Parathyroid adenoma (tissue), 2 donors: ENCODE data around the gene DISC1.

ENCODE experiments used
- H2AFZ ChIP-seq: fragments of 300-600 bp; sonication (generic); one replicate; pipeline ENCODE4 v1.7.0; 2017; ENCODE audit warnings: antibody characterized with exemption, mild to moderate bottlenecking
- H3K27ac ChIP-seq: fragments of 300-600 bp; sonication (generic); one replicate; pipeline ENCODE4 v1.7.0; 2017
- H3K27me3 ChIP-seq: fragments of 300-600 bp; sonication (generic); one replicate; pipeline ENCODE4 v1.7.0; 2017; ENCODE audit warnings: low read length; ENCODE audit not compliant: control insufficient read depth, insufficient read depth
- H3K36me3 ChIP-seq: fragments of 300-600 bp; sonication (generic); one replicate; pipeline ENCODE4 v1.7.0; 2017; ENCODE audit warnings: low read length; ENCODE audit not compliant: control insufficient read depth, insufficient read depth
- H3K4me1 ChIP-seq: fragments of 300-600 bp; sonication (generic); one replicate; pipeline ENCODE4 v1.7.0; 2017; ENCODE audit warnings: control low read depth
- H3K4me2 ChIP-seq: fragments of 300-600 bp; sonication (generic); one replicate; pipeline ENCODE4 v1.7.0; 2017; ENCODE audit warnings: low read length
- H3K4me3 ChIP-seq: fragments of 300-600 bp; sonication (generic); one replicate; pipeline ENCODE4 v1.7.0; 2017; ENCODE audit warnings: low read depth, low read length
- H3K79me2 ChIP-seq: fragments of 300-600 bp; sonication (generic); one replicate; pipeline ENCODE4 v1.7.0; 2017; ENCODE audit warnings: control low read depth
- H3K9ac ChIP-seq: fragments of 300-600 bp; sonication (generic); one replicate; pipeline ENCODE4 v1.7.0; 2017; ENCODE audit warnings: mild to moderate bottlenecking
- H3K9me3 ChIP-seq: fragments of 300-600 bp; sonication (generic); one replicate; pipeline ENCODE4 v1.7.0; 2017; ENCODE audit warnings: low read length; ENCODE audit not compliant: control insufficient read depth
- CTCF ChIP-seq: fragments of 300-600 bp; sonication (generic); IDR thresholded peaks from one replicate; pipeline ENCODE4 v1.7.0; 2017; ENCODE audit warnings: antibody characterized with exemption, mild to moderate bottlenecking
- donor health status: primary hyperparathyroidism.

Gene DISC1

GRCh38 chr1:231681006-231681405 lies 54.4 kb downstream of the DISC1 start:
- Histone ChIP-seq H3K9me3 (no peaks in the 10 kb centered on the region), H3K27ac (no peak overlapping the region), H3K4me1 (no peaks in the 10 kb centered on the region), H2AFZ (no peak overlapping the region), H3K4me3 (no peak overlapping the region), H3K27me3 (no peaks in the 10 kb centered on the region), H3K36me3 (no peaks in the 10 kb centered on the region), H3K4me2 (no peak overlapping the region), H3K79me2 (no peaks in the 10 kb centered on the region), H3K9ac (no peak overlapping the region)
- no peak for TF ChIP-seq CTCF

- H3K36me3 ChIP-seq, result no peaks in the 10 kb centered on the region
- H3K4me1 ChIP-seq, result no peaks in the 10 kb centered on the region
- H3K4me3 ChIP-seq, result no peak overlapping the region
- H3K27me3 ChIP-seq, result no peaks in the 10 kb centered on the region
- no peak overlapping the region for H3K9ac ChIP-seq
- H3K9me3 ChIP-seq, result no peaks in the 10 kb centered on the region
- no peak for TF ChIP-seq CTCF
- no peak overlapping the region for H2AFZ ChIP-seq
- no peak overlapping the region for H3K4me2 ChIP-seq
- H3K79me2 ChIP-seq, result no peaks in the 10 kb centered on the region
- H3K27ac ChIP-seq, result no peak overlapping the region
Measured at GRCh38 chr1:231682779-231683178, 56.2 kb downstream of the DISC1 start.

- Histone ChIP-seq H3K4me1 (no peaks in the 10 kb centered on the region), H3K9me3 (no peaks in the 10 kb centered on the region), H3K4me2 (no peak overlapping the region), H3K9ac (no peak overlapping the region), H3K79me2 (no peaks in the 10 kb centered on the region), H3K4me3 (no peak overlapping the region), H3K27me3 (no peaks in the 10 kb centered on the region), H2AFZ (no peak overlapping the region), H3K36me3 (no peaks in the 10 kb centered on the region), H3K27ac (no peak overlapping the region)
- TF ChIP-seq CTCF, result no peak
Measured at GRCh38 chr1:231683439-231684165, 57.0 kb downstream of the DISC1 start.

- no peak overlapping the region for H3K4me3 ChIP-seq
- H3K4me1 ChIP-seq, result no peaks in the 10 kb centered on the region
- H3K9ac ChIP-seq, result no peak overlapping the region
- H3K36me3 ChIP-seq, result no peaks in the 10 kb centered on the region
- no peak overlapping the region for H3K27ac ChIP-seq
- no peaks in the 10 kb centered on the region for H3K79me2 ChIP-seq
- no peaks in the 10 kb centered on the region for H3K9me3 ChIP-seq
- H3K4me2 ChIP-seq, result no peak overlapping the region
- TF ChIP-seq CTCF, result no peak
- H2AFZ ChIP-seq, result no peak overlapping the region
- H3K27me3 ChIP-seq, result no peaks in the 10 kb centered on the region
Measured at GRCh38 chr1:231684356-231685244, 58.0 kb downstream of the DISC1 start.
